ENCODE results near the gene HTT-AS.

Gene HTT-AS

GRCh38 chr4:3087115-3087797 is 12.9 kb upstream of the HTT-AS start:
- no peak for DNase-seq (ENCODE audit: low spot score)

DNA sequence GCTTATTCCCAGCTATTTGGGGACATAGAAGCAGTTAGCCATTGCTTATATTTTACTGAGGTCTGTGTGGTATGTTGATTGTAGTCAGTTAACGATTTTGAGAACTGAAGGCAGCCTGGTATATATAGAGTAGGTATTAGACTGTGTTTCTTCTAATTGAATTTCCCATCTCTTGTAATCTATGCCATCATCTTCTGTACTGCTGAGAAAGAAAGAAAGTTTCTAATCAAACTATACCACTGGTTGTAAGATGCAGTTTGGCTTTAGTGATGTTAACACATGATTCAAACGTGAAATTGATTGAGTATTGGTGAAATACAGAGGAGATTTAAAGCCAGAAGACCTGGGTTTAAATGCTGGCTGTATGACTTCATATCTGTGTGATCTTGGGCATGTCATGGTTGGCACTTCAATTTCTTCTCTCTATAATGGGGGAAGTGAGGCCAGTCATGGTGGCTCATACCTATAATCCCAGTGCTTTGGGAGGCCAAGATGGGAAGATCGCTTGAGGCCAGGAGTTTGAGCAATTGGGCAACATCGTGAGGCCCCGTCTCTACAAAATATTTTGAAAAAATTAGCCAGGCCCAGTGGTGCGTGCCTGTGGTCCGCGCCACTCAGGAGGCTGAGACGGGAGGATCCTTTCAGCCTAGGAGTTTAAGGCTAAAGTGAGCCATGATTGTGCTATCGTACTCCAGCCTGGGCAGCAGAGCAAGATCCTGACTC is 11.8 kb upstream of the HTT-AS start:
- no peak for DNase-seq (ENCODE audit: low spot score)

GRCh38 chr4:3083732-3084131 is 9.4 kb upstream of the HTT-AS start:
- DNase-seq (ENCODE audit: low spot score): no peak

DNA sequence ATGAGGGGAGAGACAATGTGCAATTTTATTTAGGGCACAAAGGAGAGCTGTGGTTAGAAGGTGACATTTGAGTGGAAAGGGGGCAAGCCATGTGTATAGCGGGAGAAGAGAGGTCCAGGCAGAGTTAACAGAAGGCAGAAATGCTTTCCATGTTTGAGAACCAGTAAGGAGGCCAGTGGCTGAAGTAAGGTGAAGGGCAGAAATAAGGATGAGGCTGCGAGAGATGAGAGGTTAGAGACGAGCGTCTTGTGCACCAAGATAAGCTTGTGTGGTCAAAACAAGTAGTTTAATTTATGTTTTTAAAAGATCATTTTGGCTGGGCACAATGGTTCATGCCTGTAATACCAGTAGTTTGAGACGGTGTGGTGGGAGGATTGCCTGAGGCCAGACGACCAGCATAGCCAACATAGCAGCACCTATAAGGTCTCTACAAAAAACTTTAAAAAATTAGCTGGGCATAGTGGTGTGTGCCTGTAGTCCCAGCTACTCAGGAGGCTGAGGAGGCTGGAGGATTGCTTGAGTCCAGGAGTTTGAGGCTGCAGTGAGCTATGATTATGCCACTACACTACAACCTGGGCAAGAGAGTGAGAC is 8.7 kb upstream of the HTT-AS start:
- DNase-seq (ENCODE audit: low spot score): no peak

- no peak for DNase-seq (ENCODE audit: low spot score)
These were observed 5.4 kb upstream of the HTT-AS start for GRCh38 chr4:3079694-3080123.

- DNase-seq (ENCODE audit: low spot score): no peak
These were observed 3.5 kb upstream of the HTT-AS start for GRCh38 chr4:3077796-3078195.

DNA sequence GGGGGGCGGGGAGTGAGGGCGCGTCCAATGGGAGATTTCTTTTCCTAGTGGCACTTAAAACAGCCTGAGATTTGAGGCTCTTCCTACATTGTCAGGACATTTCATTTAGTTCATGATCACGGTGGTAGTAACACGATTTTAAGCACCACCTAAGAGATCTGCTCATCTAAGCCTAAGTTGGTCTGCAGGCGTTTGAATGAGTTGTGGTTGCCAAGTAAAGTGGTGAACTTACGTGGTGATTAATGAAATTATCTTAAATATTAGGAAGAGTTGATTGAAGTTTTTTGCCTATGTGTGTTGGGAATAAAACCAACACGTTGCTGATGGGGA is 1.3 kb upstream of the HTT-AS start:
- DNase-seq (ENCODE audit: low spot score): no peak

- peak; percentile 77 for DNase-seq (ENCODE audit: low spot score)
These were observed 711 bp upstream of the HTT-AS start for GRCh38 chr4:3074846-3075651.

- no peak for DNase-seq (ENCODE audit: low spot score)
These were observed 920 bp downstream of the HTT-AS start for GRCh38 chr4:3073158-3074077.

DNA sequence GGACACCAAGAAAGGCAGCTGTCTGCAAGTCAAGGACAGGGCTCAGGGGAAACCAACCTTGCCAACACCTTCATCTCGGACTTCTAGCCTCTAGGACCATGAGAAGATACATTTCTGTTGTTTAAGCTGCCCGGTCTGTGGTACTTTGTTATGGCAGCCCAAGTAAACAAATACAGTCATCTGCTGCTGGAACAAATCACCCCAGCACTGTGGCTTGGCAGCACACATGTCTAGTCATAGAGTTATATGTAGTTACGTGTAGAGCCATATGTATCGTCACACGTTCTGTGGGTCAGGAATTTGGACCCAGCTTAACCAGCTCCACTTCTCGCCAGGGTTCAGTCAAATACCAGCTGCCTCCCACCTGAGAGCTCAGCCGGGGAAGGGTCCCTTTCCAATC is 2.5 kb downstream of the HTT-AS start:
- no peak for DNase-seq (ENCODE audit: low spot score)

DNA sequence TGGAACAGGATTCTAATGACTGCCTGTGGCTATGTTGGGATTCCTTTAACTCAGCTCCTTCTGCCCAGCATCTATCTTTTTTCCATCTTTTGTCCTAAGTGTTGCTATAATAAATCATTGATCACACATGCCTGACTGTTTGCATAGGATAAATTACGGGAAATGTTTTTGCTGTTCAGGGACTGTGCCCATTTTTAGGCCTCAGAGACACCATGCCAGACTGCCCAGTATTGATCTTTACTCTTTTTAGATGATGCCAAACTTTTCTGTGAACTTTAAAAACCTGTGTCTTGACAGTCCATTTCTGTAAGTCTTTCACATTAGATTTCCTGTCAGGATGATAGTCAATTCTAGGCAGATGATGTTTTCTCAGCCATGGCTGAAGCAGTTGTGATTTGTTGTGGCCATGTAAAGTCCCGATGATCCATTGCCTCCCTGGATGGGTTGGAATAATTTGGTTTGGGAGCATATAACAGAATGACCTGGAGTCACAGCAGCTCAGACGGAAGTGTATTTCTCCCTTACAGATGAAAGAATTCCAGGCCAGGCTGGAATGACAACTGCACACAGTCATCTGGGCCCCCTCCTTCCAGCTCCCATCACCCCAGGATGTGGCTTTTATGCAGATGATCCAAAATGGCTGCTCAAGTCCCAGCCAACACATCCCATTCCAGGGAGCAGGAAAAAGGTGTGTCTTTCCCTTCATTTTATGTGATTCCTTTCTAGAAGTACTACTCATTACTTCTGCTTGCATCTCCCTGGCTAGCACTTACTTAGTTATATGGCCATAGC is 3.4 kb downstream of the HTT-AS start:
- DNase-seq (ENCODE audit: low spot score): peak; percentile 79

- DNase-seq (ENCODE audit: low spot score): no peak
These were observed 4.6 kb downstream of the HTT-AS start for GRCh38 chr4:3069661-3070199.

DNA sequence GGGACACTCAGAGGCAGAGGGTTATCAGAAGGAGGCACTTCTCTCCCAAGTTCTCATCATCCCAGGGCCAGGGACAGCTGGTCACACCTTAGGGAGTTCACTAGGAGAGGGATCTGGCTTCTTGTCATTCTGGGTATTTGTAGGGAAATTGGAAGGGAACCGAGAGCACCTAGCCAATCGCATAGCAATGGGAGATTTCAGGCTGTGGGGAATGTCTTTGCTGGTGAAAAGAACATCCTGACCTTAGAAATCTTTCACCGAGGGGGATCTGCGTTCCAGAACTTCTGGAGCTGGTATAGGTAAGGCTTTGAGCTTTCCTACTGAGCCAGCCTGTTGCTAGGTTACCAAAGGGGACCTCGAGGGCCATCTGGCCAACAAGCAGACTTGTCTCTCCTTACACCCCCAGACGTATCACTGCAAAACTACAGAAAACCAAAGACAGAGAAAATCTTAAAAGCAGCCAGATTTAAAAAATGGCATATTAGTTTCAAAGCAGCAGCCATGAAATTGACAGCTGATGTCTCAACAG is 6.8 kb downstream of the HTT-AS start:
- no peak for DNase-seq (ENCODE audit: low spot score)

GRCh38 chr4:3066836-3067400 is 7.4 kb downstream of the HTT-AS start:
- DNase-seq (ENCODE audit: low spot score): no peak

DNA sequence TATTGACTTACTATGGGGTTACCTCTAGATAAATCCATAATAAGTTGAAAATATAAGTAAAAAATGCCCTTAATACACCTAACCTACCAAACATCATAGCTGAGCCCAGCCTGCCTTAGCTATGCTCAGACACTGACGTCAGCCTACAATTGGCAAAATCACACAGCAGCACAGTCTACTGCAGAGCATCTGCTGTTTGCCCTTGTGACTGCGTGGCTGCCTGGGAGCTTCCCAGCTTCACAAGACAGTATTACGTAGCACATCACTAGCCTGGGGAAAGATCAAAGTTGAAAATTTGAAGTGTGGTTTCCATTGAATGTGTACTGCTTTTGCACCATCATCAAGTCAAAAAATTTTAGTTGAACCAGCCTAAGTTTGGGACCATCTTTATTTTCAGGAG is 8.8 kb downstream of the HTT-AS start:
- no peak for DNase-seq (ENCODE audit: low spot score)

DNA sequence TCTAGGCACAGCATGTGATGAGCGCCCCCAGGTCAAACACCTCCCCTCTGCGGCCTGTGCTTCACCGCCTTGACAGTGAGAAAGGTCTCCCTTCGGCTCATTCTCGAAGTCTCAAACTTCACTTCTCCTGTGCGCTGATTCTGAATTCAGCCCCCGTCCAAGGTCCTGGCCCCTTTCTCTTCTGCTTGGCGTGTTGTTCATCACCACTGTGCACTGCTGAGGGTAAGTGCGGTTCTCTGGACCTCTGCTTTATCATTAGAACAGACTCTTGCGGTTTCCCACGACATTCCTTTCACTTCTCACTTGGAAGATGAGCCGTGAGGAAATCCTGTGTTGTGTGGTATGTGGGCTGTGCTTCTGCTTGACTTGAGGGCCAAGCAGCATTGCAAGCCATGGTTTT is 11.9 kb downstream of the HTT-AS start:
- DNase-seq (ENCODE audit: low spot score): no peak

- DNase-seq (ENCODE audit: low spot score): no peak
These were observed 13.4 kb downstream of the HTT-AS start for GRCh38 chr4:3060946-3061345.

GRCh38 chr4:3059943-3060342 is 14.4 kb downstream of the HTT-AS start:
- DNase-seq (ENCODE audit: low spot score): no peak

GRCh38 chr4:3054169-3054759 is 20.1 kb downstream of the HTT-AS start:
- no peak for DNase-seq (ENCODE audit: low spot score)

All from hepatic stellate cell (primary cell).